Stimulated activated CD4-positive, alpha-beta T cell treated with anti-CD3 and anti-CD28 coated beads, TNF-alpha, amount 100 ng/mL, for 24 hours (primary cell): Measurements from ENCODE around the gene MAEA.

ENCODE experiments used
- DNase-seq, 3 experiments: peaks; one replicate each; pipeline ENCODE4 v3.0.0-alpha.2; 2020; ENCODE audit warnings: low read depth in 3 of 3

The MAEA gene

GRCh38 chr4:1379801-1380331 lies 90.2 kb downstream of the MAEA start:
- DNase-seq: no peak

- no peak for DNase-seq
These were observed 90.9 kb downstream of the MAEA start for GRCh38 chr4:1380368-1381151.

GRCh38 chr4:1381181-1381621 lies 91.5 kb downstream of the MAEA start:
- DNase-seq: no peak

GRCh38 chr4:1381944-1382541 lies 92.4 kb downstream of the MAEA start:
- no peak for DNase-seq

GRCh38 chr4:1382776-1383727 lies 93.4 kb downstream of the MAEA start:
- no peak for DNase-seq

GRCh38 chr4:1383728-1384591 lies 94.3 kb downstream of the MAEA start:
- DNase-seq: no peak

GRCh38 chr4:1384675-1385372 lies 95.1 kb downstream of the MAEA start:
- no peak for DNase-seq

GRCh38 chr4:1385373-1386340 lies 96.0 kb downstream of the MAEA start:
- DNase-seq: no peak
